HK-2 (cell line): Measurements from ENCODE around the gene CRELD1.

Source experiments
- DNase-seq: peaks from one replicate; pipeline ENCODE4 v3.0.0-alpha.2; 2018; ENCODE audit not compliant: unreplicated experiment

CRELD1 gene

DNA sequence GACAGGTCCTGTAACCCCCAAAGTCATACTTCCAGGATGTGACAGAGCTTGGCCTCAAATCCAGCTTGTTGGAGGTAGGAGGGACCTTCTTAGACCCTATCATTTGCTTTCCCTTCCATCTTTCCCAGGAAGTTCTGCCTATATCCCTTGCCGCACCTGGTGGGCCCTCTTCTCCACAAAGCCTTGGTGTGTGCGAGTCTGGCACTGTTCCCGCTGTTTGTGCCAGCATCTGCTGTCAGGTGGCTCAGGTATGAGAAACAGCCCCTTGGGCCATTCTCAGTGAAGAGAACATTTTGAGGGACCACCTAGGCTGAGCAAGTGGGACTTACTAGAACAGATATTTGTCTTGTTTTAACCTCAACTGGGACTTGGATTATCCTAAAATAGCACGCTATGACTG, 29.7 kb upstream of the CRELD1 start:
- no peak for DNase-seq

DNA sequence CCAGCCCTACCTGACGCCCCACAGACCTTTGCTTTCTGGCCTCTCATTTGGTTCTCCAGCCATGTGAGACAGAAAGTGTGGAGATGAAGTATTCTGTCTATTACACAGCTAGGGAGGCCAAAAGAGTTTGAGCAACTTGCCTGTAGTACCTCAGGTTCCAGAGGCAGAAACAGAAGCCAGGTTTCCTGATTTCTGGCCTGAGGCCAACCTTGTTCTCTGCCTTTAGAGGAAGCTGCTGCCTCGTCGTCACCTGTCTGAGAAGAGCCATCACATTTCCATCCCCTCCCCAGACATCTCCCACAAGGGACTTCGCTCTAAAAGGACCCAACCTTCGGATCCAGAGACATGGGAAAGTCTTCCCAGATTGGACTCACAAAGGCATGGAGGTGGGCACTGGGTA, 27.2 kb upstream of the CRELD1 start:
- no peak for DNase-seq

DNA sequence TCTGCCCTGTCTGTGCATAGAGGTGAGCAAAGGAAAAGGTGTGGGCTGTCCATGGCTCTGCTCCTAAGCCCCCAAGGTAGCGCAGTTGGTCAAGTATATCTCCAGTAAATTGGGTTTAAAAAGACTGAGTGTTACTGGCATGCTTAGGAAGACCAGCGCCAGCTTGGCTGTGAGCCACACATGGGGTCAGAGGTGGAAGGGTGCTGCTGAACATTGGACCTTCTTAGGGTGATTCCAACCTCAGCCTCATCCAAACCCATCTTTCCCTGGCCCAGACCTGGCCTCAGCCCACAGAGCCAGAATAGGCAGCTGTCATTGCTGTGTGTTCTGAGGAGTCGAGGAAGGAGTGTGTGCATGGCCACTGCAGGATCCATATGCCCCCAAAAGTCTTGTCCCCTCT, 25.3 kb upstream of the CRELD1 start:
- no peak for DNase-seq

DNA sequence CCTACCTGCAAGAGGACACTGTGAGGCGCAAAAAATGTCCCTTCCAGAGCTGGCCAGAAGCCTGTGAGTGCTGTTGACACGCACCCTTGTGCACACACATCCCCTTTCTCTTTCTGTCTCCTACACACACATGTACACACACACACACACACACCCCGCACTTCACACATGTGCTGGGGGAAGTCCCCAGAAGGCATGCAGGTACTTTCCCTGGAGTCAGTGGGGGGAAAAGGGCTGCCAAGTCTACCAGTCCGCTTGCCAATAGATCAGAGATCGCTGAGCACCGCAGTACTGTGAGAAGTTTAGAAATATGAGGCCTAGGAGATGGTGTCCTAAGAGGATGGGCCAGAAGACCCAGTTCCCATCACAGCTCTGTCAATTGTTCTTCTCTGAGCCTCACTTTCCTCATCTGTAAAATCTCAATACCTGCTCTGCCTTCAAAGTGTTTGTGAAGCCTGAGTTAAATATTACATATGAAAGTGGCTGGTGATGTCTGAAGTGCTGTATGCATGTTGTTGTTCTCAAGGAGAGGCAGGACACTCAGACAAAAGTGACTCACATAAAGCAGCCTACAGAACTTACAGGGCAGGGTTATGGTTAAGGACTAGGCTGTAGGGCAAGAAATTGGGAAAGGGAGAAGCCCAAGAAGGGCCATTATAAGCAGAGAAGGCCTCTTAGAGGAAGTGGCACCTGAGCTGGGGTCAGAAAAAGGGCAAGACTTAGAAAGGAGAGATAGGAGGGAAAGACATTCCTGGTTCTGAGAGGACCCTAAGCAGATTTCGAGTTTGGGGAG, 24.2 kb upstream of the CRELD1 start:
- DNase-seq: no peak

DNA sequence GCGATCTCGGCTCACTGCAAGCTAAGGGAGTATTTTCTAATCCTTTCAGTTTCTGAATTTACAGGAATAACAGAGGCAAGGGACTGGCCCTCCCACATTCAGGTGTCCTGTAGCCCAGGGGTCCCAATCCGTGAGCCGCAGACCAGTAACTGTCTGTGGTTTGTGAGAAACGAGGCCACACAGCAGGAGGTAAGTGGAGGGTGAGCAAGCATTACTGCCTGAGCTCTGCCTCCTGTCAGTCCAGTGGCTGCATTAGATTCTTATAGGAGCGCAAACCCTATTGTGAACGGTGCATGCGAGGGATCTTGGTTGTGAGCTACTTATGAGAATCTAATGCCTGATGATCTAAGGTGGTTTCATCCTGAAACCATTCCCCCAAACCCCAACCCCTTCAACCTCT, 21.8 kb upstream of the CRELD1 start:
- no peak for DNase-seq

DNA sequence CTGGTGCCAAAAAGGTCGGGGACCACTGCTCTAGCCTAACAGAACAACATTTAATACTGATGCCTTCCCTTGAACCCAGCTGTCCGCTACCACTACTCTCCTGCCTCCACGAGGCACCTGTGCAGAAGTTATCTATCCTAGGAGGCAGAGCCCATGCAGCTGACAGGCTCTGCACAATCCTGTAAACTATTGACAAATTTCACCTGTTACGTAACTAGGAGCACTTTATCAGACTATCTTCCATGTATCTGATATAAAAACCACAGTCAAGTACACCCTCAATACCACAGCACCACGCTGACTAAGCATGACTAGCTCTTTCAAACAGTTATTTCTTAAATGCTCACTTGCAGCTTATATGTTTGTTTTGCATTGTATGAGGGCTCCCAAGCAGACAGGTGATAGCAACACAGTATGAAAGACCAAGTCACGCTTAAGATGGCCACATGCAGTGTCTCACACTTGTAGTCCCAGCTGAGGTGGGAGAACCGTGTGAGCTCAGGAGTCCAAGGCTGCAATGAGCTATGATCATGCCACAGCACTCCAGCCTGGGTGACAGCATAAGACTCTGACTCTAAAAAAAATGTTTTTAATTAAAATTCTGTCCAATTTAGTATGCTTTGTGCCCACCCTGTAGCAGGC, 21.2 kb upstream of the CRELD1 start:
- DNase-seq: no peak

DNA sequence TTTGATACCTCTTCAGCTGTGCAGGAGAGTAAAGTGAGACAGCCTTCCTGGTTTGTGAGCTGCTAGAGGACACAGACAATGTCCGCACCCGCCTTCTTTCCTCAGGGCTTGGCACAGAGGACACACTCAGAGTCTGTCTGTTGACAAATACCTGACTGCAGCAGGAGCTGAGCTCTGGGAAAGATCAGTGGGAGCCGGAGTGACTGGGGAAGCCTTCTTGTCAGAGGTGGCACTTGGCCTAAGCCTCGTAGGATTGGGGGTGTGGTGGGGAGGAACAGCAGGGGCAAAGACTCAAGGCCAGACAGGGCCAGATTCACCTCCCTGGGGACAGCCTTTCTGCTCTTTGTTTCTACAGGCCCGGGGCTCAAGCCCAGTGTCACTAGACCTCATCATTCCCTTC, 20.0 kb upstream of the CRELD1 start:
- no peak for DNase-seq

DNA sequence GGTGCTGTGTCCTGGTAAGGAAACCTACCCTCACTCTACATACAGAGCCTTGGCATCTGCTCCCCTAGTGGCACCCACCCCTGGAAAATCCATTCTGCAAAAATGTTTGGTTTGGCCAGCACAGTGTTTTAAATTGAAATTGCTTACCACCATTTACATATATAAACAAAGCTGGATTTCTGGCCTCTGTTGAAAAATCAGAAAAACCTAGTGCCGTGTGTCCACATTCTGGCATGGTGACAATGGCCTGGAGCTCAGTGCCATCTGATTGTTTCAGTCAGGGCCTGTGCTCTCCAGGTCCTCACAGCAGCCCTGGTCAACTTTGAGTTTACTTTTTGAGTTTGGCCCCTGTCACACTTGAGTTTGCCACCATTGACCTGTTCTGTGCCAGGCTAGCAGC, 19.6 kb upstream of the CRELD1 start:
- no peak for DNase-seq

DNA sequence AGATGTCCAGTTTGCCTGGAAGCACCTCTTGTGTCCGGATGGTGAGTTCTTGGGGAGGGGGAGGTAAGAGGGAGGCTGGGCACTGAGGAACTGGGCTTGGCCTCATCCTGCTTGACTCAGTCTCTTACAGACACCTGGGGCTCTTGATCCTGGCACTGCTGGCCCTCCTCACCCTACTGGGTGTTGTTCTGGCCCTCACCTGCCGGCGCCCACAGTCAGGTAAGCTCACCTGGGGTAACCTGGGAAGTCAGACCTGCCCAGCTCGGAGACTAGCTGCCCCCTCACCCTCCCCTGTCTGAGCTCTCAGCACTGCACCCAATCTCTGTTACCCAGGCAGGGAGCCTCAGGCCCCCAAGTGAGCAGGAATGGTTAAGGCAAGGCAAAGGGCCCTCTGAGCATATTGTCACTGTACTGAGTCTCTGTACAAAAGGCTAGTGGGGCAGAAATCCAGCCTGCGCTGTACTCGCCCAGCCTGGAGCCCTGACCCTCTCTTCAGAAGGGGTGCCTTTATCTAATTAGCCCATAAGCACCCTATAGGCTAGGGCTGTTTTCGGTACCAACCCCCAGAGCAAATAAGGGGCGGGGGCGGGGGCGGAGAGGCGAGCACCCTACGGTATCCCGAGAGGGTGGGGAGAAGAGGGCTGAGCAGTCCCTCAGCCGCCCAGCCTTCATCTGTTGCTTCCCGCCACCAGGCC, 18.9 kb upstream of the CRELD1 start:
- no peak for DNase-seq

DNA sequence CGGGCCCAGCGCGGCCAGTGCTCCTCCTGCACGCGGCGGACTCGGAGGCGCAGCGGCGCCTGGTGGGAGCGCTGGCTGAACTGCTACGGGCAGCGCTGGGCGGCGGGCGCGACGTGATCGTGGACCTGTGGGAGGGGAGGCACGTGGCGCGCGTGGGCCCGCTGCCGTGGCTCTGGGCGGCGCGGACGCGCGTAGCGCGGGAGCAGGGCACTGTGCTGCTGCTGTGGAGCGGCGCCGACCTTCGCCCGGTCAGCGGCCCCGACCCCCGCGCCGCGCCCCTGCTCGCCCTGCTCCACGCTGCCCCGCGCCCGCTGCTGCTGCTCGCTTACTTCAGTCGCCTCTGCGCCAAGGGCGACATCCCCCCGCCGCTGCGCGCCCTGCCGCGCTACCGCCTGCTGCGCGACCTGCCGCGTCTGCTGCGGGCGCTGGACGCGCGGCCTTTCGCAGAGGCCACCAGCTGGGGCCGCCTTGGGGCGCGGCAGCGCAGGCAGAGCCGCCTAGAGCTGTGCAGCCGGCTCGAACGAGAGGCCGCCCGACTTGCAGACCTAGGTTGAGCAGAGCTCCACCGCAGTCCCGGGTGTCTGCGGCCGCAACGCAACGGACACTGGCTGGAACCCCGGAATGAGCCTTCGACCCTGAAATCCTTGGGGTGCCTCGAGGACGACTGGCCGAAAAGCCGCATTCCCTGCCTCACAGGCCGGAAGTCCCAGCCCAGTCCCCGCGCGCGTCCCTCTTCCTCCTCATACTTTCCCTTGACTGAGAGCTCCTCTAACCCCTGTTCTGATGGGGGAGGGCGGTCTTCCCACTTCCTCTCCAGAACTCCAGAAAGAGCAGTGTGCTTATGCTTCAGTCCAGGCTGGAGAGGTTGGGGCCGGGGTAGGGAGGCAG, 18.1 kb upstream of the CRELD1 start:
- DNase-seq: peak; percentile 76

DNA sequence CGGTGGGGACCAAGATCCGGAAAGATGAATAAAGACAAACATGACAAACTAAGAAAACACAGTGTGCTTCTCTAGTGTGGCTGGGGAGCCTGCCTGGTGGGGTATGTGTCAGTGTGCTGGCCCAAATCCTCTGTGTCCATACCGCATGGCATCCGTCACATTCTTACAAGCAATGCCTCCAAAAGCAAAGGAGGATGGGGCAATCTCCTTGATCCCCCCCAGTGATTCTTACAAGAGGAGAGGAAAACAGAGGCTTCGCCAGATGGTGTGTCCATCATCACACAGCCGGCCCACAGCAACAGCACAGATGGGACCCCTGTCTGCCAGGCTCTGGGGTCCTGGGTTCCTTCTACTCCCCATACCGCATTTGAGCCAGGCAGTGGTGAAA, 17.3 kb upstream of the CRELD1 start:
- no peak for DNase-seq

DNA sequence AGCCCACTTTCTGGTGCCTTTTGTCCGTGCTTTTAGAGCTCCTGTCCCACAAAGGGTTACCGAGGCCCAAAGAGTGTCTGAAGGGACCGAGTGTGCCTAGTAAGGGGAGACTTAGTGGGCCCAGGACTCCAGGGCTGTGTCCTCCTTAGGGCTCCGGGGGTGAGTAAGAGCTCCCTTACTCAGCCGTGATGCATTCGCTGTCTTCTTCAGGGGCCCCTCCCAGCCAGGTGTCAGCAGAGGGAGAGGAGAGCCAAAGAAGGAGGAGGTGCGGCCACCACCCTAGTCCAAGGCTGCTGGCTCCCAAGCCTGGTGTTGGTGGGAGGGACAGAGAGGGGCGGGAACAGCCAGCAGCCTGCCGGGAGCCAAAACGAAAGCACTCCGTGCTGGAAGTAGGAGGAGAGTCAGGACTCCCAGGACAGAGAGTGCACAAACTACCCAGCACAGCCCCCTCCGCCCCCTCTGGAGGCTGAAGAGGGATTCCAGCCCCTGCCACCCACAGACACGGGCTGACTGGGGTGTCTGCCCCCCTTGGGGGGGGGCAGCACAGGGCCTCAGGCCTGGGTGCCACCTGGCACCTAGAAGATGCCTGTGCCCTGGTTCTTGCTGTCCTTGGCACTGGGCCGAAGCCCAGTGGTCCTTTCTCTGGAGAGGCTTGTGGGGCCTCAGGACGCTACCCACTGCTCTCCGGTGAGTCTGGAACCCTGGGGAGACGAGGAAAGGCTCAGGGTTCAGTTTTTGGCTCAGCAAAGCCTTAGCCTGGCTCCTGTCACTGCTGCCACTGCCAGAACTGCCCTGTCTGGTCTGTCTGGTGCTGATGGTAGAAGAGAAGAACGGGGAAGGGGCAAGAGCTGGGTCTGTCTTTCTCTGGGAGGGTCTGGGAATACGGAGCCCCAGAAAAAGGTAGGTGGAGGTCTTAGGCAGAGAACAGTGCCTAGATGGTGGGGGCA, 16.6 kb upstream of the CRELD1 start, which contains the start of gene IL17RC:
Gene IL17RC, plus strand, starts transcription at position 365 of the 947 bp plus-strand sequence. Its CDS starts 218 bp downstream, at position 583.
- DNase-seq: peak; percentile 90

DNA sequence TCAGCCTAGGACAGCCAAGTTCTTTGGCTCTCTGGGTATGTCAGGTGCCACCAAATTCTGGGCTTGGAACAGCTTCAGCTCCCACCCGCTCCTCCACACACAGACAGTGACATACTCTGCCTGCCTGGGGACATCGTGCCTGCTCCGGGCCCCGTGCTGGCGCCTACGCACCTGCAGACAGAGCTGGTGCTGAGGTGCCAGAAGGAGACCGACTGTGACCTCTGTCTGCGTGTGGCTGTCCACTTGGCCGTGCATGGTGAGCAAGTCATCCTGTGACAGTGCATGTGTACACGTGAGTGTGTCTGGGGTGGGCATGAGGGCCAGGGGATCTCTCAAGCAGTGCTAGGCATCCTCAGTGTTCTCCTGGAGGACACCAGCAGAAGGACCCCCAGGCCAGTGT, 15.8 kb upstream of the CRELD1 start:
- DNase-seq: no peak

DNA sequence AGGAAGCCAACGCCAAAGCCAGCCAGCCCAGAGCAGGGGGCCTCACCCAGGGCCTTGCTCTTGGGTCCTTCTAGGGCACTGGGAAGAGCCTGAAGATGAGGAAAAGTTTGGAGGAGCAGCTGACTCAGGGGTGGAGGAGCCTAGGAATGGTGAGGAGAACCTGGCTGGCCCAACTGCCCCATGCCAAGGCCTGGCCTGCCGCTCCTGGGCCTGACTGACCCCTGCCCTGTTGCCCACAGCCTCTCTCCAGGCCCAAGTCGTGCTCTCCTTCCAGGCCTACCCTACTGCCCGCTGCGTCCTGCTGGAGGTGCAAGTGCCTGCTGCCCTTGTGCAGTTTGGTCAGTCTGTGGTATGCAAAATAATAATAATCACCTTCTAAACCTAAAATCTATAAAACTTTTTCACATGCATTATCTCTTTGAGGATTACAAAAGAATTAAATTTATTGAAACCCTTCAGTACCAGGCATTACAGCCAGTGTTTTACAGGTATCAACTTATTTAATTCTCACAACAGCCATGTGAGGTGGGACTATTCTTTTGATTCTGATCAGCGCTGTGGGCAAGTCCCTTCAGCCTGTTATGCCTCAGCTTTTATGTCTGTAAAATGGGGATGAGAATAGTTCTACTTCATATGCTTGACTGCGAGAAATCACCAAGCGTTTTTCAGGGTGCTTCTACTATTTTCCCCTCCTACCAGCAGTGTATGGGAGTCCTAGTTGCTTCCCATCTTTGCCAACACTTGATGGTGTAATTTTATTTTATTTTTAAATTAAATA, 15.2 kb upstream of the CRELD1 start:
- no peak for DNase-seq

DNA sequence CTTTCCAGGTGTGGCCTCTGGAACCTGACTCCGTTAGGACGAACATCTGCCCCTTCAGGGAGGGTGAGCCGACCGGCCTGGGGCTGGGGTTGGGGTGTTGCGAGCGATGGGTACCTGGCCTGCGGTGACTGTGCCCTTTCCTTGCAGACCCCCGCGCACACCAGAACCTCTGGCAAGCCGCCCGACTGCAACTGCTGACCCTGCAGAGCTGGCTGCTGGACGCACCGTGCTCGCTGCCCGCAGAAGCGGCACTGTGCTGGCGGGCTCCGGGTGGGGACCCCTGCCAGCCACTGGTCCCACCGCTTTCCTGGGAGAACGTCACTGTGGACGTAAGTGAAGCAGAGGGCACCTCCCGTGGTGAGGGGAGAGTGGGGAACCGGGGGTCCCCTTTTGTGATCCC, 5.5 kb upstream of the CRELD1 start:
- no peak for DNase-seq

DNA sequence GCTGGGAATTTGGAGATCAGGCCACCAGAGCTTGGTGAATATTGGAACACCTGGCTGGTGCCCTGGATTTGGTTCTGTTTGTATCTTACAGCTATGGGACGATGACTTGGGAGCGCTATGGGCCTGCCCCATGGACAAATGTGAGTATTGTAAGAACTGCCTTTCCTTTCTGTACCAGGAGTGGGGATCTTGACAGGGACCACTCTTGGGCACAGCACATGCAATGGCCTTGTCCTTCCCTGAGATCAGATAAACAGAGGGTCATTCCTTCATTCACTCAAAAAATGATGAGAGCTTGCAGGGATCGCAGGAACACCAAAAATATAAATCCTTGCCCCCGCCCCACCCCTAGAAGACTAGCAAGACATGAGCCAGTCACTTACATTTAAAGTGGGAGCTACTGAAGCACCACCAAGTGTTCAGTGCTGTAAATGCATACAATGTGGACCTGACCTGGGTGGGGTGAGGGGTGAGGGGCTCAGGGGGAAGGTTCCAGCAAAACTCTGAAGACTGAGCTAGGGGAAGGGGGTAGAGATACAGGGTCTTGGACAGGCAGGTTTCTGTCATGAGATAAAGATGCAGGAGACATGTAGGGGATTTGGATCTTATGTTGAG, 2.7 kb upstream of the CRELD1 start:
- no peak for DNase-seq

DNA sequence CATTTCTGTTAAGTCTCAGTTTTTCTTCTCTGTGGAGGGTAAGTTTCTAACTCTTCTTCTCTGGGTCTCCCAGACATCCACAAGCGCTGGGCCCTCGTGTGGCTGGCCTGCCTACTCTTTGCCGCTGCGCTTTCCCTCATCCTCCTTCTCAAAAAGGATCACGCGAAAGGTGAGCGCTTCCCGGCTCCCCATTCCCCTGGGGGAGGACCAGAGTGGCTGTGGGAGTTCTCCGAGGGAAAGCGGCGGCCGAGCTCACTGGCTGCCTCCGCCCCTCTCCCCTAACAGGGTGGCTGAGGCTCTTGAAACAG, 1.1 kb upstream of the CRELD1 start:
- no peak for DNase-seq

DNA sequence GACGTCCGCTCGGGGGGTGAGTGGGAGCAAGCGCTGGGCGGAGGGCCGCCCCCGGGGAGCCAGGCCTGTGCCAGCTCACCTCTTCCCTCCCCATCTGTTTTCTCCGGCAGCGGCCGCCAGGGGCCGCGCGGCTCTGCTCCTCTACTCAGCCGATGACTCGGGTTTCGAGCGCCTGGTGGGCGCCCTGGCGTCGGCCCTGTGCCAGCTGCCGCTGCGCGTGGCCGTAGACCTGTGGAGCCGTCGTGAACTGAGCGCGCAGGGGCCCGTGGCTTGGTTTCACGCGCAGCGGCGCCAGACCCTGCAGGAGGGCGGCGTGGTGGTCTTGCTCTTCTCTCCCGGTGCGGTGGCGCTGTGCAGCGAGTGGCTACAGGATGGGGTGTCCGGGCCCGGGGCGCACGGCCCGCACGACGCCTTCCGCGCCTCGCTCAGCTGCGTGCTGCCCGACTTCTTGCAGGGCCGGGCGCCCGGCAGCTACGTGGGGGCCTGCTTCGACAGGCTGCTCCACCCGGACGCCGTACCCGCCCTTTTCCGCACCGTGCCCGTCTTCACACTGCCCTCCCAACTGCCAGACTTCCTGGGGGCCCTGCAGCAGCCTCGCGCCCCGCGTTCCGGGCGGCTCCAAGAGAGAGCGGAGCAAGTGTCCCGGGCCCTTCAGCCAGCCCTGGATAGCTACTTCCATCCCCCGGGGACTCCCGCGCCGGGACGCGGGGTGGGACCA, 632 bp upstream of the CRELD1 start:
- peak; percentile 83 for DNase-seq

DNA sequence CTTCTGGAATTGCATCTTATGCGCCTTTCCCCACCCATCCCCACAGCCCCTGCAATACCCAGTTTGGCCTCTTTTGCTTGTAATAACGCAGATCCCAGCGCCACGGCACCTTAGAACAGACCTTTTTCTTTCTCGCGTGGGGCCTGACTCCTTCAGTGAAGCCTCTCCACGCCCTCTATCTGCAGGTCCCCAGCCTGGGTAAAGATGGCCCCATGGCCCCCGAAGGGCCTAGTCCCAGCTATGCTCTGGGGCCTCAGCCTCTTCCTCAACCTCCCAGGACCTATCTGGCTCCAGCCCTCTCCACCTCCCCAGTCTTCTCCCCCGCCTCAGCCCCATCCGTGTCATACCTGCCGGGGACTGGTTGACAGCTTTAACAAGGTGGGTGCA, 594 bp downstream of the CRELD1 start:
- DNase-seq: no peak
